GM21825 (cell line): ENCODE measurements around the gene TRIM27.
"Not testable (repeated sequence)": the region's sequence is repeated elsewhere in the genome, so short reads cannot be mapped to it uniquely, and the experiment has no call there.

ENCODE experiments used
- ATAC-seq: cut with Tn5 transposase; IDR thresholded peaks from one replicate; pipeline ENCODE4 v1.9.1; 2021; ENCODE audit warnings: mild to moderate bottlenecking, moderate library complexity; ENCODE audit not compliant: unreplicated experiment

Gene TRIM27

GRCh38 chr6:28943223-28943556 is 19.4 kb upstream of the TRIM27 start:
- ATAC-seq, result no peak

- no peak for ATAC-seq
Measured at GRCh38 chr6:28941684-28942448, 18.1 kb upstream of the TRIM27 start.

- peak; percentile 49 for ATAC-seq
Measured at GRCh38 chr6:28940858-28941683, 17.3 kb upstream of the TRIM27 start.

GRCh38 chr6:28940294-28940857 is 16.6 kb upstream of the TRIM27 start:
- peak; percentile 20 for ATAC-seq

GRCh38 chr6:28933069-28933468 is 9.3 kb upstream of the TRIM27 start:
- ATAC-seq, result no peak

- ATAC-seq, result no peak
Measured at GRCh38 chr6:28929887-28930620, 6.3 kb upstream of the TRIM27 start.

GRCh38 chr6:28929339-28929738 is 5.6 kb upstream of the TRIM27 start:
- not testable (repeated sequence) for ATAC-seq

GRCh38 chr6:28927846-28928245 is 4.1 kb upstream of the TRIM27 start:
- ATAC-seq, result no peak

- peak; percentile 25 for ATAC-seq
Measured at GRCh38 chr6:28922821-28923317, 916 bp downstream of the TRIM27 start.

GRCh38 chr6:28922004-28922820 is 1.6 kb downstream of the TRIM27 start:
- no peak for ATAC-seq

GRCh38 chr6:28920281-28920680 is 3.5 kb downstream of the TRIM27 start:
- ATAC-seq, result no peak

- ATAC-seq, result no peak
Measured at GRCh38 chr6:28914941-28915340, 8.8 kb downstream of the TRIM27 start.

GRCh38 chr6:28910901-28911690 is 12.7 kb downstream of the TRIM27 start:
- no peak for ATAC-seq

GRCh38 chr6:28907394-28907793 is 16.4 kb downstream of the TRIM27 start:
- ATAC-seq, result no peak

GRCh38 chr6:28906669-28907068 is 17.1 kb downstream of the TRIM27 start:
- no peak for ATAC-seq

GRCh38 chr6:28903686-28904085 is 20.1 kb downstream of the TRIM27 start:
- ATAC-seq, result no peak

GRCh38 chr6:28901831-28902230 is 22.0 kb downstream of the TRIM27 start:
- ATAC-seq, result no peak

- ATAC-seq, result no peak
Measured at GRCh38 chr6:28900577-28901256, 23.1 kb downstream of the TRIM27 start.

- ATAC-seq, result no peak
Measured at GRCh38 chr6:28898710-28898965, 25.1 kb downstream of the TRIM27 start.
